DMS 273 treated with DMSO at 0.1 percent for 48 hours (cell line): ENCODE measurements around the gene SLC66A1.

ENCODE experiments used
- DNase-seq: peaks from one replicate; lab custom pipeline; 2025; lab: John Stamatoyannopoulos, UW

The SLC66A1 gene

DNA sequence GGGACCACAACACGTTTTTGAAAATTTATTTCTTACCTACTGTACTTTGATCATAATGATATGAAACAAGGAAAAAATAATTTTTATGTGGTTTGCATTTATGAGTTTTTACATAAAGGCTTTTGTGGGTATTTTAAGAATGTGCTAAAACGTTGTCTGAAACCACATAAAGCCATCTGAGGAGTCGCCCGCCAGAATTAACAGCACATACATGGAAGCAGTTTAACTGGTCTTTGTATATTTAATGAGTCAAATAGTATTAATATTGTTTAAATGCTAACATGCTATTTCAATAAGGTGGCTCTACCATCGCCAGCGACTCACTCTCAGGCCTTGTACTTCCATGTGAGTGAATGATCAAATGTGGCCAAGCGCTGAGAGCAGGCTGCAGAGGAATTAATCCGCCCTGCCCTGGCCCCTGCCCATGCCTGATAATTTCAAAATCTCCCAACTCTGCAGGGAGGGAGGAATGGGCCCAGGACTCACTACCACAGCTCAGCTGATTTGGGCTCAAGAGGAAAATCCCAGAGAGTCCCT, 49.6 kb downstream of the SLC66A1 start:
- DNase-seq: no peak

DNA sequence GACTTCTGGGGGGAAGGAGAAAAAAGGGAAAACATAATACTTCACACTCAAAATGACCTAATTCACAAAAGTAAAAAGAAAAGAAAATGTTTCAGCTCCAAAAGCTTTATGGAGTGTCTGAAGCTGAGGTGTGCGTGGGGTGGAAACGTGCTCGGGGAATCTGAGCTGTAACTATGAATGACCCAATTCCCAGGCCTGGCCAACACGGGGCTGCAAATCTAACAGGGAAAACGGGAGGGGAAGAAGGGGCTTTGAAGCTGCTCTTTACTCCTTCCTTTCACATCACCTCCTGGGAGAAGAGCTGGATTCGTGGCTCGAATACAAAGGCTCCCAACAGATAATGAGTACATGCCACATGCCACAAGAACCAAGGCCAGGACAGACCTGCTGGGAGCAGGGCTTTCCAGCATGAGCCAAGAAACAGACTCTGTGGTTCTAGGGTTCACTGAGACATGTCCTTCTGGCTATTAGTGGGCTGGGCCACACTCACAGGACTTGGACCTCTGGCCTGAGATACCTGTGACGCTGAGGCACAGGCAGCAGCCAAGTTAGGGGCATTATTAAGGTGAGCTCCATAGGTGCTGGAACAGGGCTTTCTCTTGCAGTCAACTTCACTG, 51.5 kb downstream of the SLC66A1 start:
- no peak for DNase-seq

DNA sequence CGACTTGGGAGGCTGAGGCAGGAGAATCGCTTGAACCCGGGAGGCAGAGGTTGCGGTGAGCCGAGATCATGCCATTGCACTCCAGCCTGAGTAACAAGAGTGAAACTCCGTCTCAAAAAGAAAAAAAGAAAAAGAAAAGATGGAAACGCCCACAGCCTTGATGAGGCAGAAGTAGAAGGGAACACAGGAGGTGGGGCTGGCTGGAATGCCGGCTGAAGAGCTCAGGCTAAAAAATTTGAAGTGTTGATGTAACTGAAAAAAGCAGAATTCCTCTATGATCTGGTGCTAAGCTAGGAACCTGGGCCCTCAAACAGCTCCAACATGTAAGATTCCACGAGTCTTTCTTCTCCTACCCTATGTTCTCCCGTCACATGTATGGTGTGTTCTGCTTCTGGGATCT, 53.6 kb downstream of the SLC66A1 start:
- no peak for DNase-seq

DNA sequence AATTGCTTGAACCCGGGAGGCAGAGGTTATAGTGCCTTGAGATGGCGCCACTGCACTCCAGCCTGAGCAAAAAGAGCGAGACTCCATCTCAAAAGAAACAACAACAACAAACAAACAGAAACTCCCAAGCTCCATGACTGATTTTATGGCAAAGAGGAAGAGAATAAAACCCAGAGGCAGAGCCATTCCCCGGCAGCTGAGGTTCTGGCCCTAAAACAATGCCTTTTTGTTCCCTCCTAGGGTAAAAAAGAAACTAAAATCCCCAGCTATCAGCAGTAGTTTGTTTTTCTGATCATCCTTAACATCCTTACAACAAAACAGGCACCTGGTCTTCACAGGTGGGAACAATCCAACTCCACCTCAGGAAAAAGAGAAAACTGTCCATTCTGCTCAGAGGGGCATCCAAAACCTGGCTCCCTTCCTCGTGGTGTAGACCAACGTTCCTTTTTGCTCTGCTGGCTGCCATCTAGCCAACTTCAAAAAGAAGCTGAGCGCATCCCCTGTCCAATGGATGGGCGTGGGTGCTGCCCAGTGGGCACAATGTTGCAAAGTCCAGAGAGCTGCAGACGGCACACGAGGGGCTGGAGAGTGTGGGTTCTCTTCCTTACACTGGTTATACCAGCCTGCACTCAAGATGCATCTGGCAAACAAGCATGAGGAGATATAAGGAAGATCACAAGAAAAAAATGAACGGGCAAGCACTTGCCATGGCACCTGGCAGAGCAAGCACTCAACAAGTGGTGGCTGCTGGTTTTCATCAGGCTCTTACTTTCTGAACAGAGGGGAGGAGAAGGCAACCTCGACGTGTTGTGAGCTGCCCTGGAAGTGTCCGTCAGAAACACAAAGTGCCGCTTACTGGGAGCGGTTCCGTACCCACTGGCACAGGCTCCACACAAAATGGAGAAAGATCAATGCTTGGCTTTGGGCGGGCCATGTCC, 54.7 kb downstream of the SLC66A1 start:
- no peak for DNase-seq

DNA sequence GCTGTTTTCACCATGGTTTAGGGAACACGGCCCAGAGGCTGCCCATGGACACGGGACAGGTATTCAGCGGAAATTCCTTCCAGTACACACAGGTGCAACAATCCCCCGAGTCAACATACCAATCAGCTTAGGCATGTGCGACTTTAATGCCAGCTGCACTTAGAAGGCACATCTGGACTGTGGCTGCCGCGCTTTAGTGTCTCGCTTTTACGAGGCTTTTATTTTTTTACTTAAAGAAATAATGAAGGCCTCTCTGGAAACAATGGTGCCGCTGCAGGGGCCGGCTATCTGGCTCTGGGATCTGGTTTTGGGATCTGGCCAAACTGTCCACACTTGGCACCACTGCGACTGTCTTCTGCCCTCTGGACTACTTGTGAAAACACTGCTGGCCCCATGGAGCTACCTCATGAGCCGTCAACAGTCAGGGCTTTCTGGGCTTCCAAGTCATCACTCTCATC, 55.5 kb downstream of the SLC66A1 start:
- no peak for DNase-seq

DNA sequence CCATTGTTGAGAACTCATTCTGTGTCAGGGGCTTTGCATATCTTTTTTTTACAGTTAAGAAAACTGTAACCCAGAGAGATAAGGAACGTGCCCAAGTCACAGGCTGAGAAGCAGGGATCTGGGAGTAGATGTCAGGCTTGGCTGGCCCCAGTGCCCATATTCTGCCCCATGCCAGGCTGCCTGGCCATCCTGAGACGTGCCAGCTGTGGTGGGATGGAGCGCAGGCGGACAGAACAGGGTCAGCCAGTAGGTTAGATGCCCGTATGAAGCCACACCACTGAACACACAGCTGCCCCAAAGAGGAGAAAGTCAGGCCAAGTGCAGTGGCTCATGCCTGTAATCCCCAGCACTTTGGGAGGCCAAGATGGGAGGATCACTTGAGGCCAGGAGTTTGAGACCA, 55.9 kb downstream of the SLC66A1 start:
- no peak for DNase-seq

DNA sequence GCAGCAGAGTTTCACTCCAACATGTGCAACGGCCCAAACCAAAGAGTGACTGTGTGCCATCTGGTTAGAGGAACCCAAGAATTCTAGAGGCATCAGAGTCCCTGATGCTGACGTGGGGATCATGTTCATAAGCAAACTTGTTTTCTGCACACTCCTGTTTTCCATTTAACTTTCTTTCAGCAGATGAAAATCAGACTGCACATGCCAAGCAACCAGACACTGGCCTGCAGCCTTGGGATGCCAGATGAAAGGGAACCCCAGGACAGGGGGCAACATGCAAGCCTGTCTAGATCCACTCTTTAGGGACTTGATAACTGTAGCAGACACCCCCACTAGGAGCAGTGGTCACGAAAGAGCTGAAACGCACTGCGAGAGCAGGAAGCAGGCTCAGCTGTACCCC, 56.8 kb downstream of the SLC66A1 start:
- no peak for DNase-seq

DNA sequence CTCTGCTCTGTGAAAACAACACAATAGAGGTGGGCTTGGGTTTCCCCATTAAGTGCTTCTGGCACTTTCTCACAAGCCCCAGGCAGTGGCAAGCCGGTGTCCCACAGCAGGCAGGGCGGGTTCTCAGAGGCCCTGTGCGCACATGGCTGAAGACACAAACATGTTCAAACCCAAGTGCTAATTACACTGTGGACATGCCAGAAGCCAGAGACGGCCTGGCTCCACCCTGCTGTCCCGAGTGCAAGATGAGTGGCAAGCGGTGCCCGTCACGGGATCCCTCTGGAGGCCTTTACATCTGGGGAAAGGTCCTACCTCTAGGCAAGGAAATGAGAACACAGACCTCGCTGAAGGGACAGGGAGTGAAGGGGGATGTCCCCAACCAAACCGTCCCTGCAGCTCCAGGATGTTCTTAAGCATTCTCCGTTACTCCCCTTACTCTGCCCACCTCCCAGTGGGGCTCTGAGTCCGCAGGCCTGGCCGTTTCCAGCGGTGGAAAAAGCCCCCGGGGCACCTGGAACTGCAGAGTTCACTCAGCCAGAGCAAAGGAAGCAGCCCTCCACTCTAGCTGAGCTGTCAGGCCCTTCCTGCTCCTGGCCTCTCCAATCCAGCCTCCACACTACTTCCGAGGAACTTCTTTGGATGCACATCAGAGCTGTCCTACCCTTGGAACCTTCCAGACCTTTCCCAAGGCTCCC, 57.4 kb downstream of the SLC66A1 start:
- no peak for DNase-seq

DNA sequence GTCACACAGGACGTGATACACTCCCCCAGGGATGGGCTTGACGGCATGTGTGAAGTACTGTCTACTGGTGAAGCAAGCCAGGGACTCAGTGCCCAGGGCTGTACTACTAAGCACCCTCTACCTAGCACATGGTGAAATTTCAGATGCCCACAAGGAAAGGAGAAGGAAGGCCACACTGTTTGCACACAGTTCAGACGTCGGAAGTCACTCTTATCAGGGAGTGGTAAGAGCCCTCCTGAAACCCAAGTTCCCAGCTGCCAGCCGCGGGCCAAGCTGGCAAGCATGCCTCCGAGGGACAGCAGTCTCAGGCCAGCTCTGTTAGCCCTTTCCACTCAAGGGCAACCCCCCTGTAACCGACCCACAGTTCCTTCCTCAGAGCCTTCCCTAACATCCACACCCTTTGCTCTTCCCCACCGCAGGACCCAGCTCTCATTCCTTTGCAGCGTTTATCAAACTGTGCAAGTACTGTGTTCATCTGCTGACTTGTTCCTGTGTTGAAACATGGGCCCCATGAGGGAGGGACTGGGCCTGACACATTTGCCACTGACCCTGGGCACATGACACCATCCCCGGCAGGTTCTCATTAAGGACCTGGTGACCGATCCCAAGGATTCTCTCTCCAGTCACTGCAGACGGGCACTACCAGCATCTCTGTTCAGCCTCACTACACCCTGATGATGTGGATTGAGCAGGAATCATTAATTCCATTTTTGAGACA, 58.5 kb downstream of the SLC66A1 start:
- DNase-seq: no peak

DNA sequence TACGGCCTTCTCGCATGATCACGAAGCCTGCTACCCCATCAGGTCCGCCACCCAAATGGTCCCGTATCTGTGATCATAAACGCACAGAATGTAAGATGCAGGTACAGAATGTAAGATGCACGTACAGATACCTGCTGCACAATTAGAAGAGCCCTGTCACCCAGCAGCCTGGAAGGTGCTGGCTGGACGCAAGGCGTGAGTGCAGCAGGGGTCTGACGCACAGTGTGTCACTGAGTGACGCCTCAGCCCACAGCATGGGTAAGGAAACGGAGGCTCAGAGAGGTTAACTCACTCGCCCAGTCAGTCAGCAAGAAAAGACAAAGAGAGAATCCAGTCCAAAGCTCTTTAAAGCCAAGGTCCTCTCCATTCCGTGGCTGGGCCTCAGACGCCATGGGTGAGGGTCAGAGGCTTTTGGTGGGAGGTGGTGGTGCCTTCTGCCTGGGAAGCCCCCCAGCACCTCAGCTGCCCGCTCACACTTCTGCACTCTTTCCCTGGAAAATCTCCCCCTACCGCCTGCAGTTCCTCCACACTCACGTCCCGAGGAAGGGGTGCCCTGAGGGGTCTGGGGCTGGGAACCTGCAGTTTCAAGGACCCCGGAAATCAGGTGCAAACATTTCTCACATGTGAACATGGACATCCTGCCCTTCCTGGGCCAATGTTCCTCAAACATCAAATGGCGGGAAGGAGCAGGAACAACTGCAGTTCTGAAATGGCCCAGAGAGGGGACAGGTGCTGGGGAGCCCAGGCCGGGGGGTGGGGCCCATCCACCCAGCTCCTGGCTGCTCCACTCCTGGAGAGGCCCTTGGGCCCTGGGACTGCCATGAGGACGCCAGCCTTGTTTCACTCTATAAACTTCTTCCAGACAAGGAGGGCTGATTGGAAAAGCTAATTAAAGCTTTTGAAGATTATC, 59.4 kb downstream of the SLC66A1 start:
- DNase-seq: no peak

DNA sequence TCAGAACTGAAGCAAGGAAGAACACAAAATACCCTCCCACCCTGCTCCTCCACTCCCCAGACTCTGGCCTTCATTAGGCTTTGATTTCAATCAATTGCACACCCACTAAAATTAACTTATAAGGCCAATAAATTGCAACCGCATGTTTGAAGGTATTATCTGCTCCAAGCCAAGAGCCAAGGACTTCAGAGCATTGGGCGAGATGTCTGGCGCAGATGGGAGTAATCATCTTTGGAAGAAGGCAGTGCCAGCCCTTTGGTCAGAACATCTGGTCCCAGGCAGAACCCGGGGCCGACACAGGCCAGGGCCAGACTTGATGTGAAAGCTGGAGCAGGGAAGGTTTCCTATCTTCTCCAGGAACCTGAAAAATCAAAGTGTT, 60.0 kb downstream of the SLC66A1 start:
- no peak for DNase-seq

DNA sequence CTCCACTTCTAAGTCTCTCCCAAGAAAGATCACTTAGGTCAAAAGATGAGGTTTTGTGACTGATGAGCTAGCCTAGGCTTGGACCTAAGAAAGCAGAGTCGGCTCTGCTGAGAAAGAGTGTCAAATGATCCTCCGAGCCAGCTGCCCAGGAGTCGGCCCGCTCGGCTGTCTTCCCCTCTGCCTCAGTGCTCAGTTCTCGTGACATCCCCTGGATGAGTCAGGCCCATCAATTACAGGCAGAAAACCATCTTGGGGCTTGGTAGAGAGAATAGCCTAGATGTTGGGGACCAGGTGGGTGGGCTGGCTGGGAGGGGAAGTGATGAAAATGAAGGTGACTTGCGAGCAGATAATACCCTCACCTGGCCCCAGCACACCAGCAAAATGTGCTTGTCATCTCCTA, 60.5 kb downstream of the SLC66A1 start:
- DNase-seq: no peak

DNA sequence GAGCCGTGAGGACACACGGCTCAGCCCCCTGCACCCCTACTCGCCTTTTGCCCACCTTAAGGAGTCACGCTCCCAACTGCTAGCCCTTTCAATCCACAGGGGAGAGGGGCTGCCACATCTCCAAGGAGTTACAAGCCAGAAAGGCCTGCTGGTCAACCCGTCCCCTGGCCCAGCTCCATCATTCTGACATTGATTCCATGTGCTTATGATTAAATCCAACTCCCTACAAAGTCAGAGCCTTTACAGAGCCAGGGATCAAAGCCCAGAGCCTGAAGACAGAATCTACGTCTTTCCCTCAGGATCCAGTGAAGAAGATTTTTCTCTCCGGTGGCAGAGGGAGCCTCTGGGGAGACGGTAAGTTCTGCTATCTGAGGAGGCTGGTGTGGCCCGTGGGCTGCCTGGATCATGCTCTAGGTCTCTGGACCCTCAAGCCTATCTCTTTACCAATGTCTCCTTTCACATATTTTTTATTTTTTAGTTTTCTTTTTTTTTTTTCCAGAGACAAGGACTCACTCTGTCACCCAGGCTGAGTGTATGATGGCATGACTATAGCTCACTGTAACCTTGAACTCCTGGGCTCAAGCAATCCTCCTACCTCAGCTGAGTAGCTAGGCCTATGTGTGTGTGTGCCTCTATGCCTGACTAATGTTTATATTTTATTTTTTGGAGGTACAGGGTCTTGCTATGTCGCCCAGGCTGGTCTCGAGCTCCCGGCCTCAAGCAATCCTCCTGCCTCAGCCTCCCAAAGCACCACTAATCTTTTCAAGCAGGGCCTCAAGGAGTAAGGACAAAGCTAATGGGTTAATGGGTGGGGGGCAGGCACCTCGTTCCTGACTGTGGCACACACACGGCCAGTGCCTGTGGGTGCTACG, 61.3 kb downstream of the SLC66A1 start:
- no peak for DNase-seq

DNA sequence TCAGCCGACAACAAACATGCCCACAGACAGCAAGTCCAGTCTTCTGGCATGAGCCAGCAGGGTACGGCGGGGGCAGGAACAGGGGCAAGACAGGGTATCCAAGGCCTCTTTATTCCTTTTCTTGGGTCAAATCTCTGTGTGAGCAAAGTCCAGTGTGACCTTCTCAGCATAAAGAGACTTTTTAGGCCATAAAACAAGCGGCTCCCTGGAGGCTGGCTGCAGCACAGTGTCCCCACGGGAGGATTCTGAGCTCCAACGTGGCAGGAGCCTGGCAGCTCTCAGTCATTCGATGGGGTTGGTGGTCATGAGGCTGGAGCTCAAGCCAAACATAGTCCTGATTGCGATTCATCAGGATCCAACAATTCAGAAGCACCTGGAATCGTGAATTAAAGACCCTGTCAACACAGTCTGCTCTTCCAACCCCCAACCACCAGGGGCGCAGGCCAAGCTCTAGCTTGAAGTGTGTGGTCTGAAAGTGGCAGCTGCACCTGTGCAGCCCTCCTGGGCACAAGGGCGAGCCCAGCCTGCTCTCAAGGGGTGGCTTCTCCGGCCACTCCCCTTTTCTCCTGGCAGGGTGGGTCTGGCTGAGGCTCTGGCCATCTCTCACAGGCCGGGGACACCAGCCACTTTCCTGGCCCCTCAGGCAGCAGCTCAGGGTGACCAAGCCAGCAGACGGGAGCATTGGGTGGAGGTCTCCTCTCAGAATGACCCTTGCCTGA, 62.1 kb downstream of the SLC66A1 start:
- no peak for DNase-seq

DNA sequence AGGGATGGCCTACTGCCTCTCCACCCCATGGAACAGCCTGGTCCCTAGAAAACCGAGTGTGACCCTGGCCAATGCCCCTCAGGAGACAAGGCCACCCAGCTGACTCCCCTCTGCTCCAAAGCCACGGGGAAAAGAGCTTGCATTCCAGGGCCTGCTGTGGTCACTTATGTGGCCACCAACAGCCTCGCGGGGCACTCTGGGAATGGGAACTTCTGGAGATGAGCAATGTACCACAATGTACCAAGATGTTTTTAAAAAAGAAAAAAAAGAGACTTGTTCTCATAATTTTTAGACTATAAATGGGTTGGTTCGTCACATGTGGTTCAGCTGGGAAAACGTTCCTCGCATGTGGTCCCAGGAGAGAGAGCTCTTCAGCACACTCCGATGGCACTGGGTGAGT, 62.8 kb downstream of the SLC66A1 start:
- no peak for DNase-seq

DNA sequence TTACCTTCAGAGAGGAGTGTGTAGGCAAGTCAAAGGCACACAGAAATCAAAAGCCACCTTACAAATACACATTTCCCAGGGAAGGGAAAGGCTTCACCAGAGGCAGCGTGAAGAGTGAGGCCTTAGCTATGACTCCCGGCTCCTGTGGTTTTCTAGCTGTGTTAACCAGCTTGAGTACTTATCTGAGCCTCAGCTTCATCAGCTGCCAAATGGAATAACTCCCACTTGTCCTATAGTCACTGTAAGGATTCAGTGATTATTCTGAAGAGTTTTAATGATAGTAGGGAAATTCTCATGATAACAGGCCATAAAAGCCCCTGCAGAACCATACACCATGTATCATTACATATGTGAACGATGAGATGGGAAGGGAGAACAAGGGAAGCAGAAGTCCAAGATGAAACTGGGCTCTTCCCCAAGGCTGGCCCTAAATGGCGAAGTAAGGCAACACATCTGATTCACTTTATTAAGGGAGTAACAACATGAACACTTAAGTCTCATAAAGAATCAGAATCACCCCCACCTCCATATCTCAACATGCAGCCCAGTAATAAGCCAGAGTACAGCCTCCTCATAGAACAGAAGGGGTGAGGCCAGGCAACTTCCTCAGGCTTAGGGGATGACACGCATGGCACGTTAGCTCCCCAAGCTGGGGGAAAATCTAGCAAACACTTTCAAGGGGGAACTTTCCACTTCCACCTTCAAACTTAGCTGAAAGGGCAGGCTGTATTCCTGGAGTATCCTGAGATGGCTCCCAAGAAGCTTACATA, 63.7 kb downstream of the SLC66A1 start:
- DNase-seq: no peak

DNA sequence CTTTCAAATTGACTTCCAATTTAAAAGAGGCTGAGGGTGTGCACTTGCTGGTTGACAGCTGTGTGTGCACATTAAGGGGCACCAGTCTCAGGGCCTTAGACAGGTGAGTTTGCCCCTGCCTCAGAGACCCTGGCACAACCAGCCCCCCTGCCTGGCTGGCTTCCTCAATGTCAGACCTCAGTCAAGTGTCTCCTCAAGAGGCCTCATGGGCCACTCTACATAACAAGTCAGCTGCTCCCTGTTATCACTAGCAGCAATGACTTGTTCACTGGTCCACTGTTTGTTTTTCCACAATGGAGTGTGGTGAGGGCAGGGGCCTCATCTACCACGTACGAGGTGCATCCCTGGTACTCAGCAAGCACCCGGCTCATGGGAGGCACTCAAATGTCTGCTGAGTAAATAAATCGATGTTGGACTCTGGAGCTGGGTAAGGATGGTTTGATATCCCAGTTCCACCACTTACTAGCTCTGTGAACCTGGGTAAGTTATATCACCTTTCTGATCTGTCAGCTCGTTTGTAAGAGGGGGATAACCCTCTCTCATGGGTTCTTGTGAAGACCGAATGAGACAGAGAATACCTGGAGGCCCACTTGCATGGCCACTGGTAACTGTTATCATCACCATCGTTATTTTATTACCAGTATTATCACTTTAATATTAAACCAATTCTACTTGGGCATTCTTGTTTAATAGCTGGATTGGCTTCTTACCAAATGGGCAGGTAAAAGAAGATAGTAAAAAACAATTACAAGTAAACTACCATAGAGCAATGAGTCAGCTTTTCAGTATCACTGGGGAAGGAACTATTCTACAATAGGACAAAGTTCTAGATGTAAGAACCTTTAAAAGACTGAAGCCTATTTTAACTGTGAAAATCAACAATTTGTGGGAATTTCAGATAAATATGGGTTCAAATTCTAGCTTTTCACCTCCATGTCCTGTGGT, 64.6 kb downstream of the SLC66A1 start:
- DNase-seq: no peak
